GM12864 (cell line): ENCODE measurements around the gene CD2BP2.
"Not testable (repeated sequence)": the region's sequence is repeated elsewhere in the genome, so short reads cannot be mapped to it uniquely, and the experiment has no call there.

Experiments
- DNase-seq: peaks from one replicate; pipeline ENCODE4 v3.0.0-alpha.2; 2011; ENCODE audit warnings: low read depth
- H3K4me3 ChIP-seq: 2 replicates; pipeline ENCODE4 v1.5.1; 2011; ENCODE audit warnings: mild to moderate bottlenecking, low read depth, low read length, control low read depth
- CTCF ChIP-seq: IDR thresholded peaks from 2 replicates; pipeline ENCODE4 v1.5.1; 2011; ENCODE audit warnings: low read depth, mild to moderate bottlenecking, moderate library complexity, low read length, control low read depth, inconsistent platforms; ENCODE audit errors: missing control alignments

The CD2BP2 gene

GRCh38 chr16:30348113-30348512, 7.0 kb downstream of the CD2BP2 start:
- H3K4me3 ChIP-seq, result no peak overlapping the region
- no peak for TF ChIP-seq CTCF
- no peak for DNase-seq

GRCh38 chr16:30346286-30346685, 8.8 kb downstream of the CD2BP2 start:
- DNase-seq, result no peak
- no peak for TF ChIP-seq CTCF
- no peak overlapping the region for H3K4me3 ChIP-seq

- not testable (repeated sequence) for DNase-seq, H3K4me3 ChIP-seq
Measured at GRCh38 chr16:30343491-30343820, 11.7 kb downstream of the CD2BP2 start.

GRCh38 chr16:30342751-30343490, 12.2 kb downstream of the CD2BP2 start:
- DNase-seq, result no peak
- TF ChIP-seq CTCF, result no peak
- H3K4me3 ChIP-seq, result no peak overlapping the region

GRCh38 chr16:30341971-30342370, 13.1 kb downstream of the CD2BP2 start:
- H3K4me3 ChIP-seq, result not testable (repeated sequence)

GRCh38 chr16:30340621-30341020, 14.5 kb downstream of the CD2BP2 start:
- H3K4me3 ChIP-seq, result no peak overlapping the region
- no peak for DNase-seq

More at GRCh38 chr16:30341971-30342370, 13.1 kb downstream of the CD2BP2 start:
- DNase-seq, result not testable (repeated sequence)

GRCh38 chr16:30338715-30339114, 16.4 kb downstream of the CD2BP2 start:
- H3K4me3 ChIP-seq, DNase-seq: not testable (repeated sequence)

More at GRCh38 chr16:30340621-30341020, 14.5 kb downstream of the CD2BP2 start:
- TF ChIP-seq CTCF, result no peak

GRCh38 chr16:30337964-30338357, 17.1 kb downstream of the CD2BP2 start:
- not testable (repeated sequence) for H3K4me3 ChIP-seq, DNase-seq

- peak overlapping the region; percentile 84 for H3K4me3 ChIP-seq
- no peak for DNase-seq
- TF ChIP-seq CTCF, result no peak
Measured at GRCh38 chr16:30335598-30336474, 19.3 kb downstream of the CD2BP2 start.

GRCh38 chr16:30335028-30335597, 20.0 kb downstream of the CD2BP2 start:
- peak overlapping the region; percentile 84 for H3K4me3 ChIP-seq
- not testable (repeated sequence) for DNase-seq

- not testable (repeated sequence) for DNase-seq
- peak overlapping the region; percentile 84 for H3K4me3 ChIP-seq
Measured at GRCh38 chr16:30334473-30334989, 20.6 kb downstream of the CD2BP2 start.

- DNase-seq, H3K4me3 ChIP-seq: not testable (repeated sequence)
Measured at GRCh38 chr16:30324220-30324619, 30.9 kb downstream of the CD2BP2 start.
